Stomach (tissue), 9 donors: ENCODE results near the gene PPM1F. TPM values are rescaled to one million over a fixed set of nuclear protein-coding genes. Genes with fewer than 3 reads are reported as not detected.

ENCODE experiments used
- DNase-seq, 2 donors: peaks; one replicate each; pipeline versions ENCODE4 v3.0.0 to v3.0.0-alpha.2; 2013 to 2019
- H3K27ac ChIP-seq, 5 donors: fragments of 200-600 bp in 4 of 5; sonication (generic) in 4 of 5; one replicate each; pipeline ENCODE4 v1.5.1; 2013 to 2019; ENCODE audit warnings: mild to moderate bottlenecking in 1 of 5, moderate library complexity in 1 of 5
- H3K27me3 ChIP-seq, 3 donors: fragments of 200-600 bp; sonication (generic); one replicate each; pipeline ENCODE4 v1.5.1; 2017 to 2019; ENCODE audit warnings: mixed run types in 1 of 3
- H3K36me3 ChIP-seq, 4 donors: fragments of 200-600 bp; sonication (generic); 1 replicate in 3 of 4; 2 replicates in 1 of 4; pipeline ENCODE4 v1.5.1; 2016 to 2019
- H3K4me1 ChIP-seq, 4 donors: fragments of 200-600 bp; sonication (generic); one replicate each; pipeline ENCODE4 v1.5.1; 2016 to 2019
- H3K4me3 ChIP-seq, 4 donors: fragments of 200-600 bp; sonication (generic) in 3 of 4; one replicate each; pipeline ENCODE4 v1.5.1; 2016 to 2019; ENCODE audit warnings: mild to moderate bottlenecking in 1 of 4
- H3K9me3 ChIP-seq, 4 donors: fragments of 200-600 bp; sonication (generic); one replicate each; pipeline ENCODE4 v1.5.1; 2016 to 2019
- CTCF ChIP-seq, 7 experiments: fragments of 450-650 bp in 4 of 7; fragments of 200-600 bp in 3 of 7; sonication (generic) in 3 of 7; IDR thresholded peaks; one replicate each; pipeline ENCODE4 v1.5.1; 2016 to 2019; ENCODE audit warnings: antibody characterized with exemption in 7 of 7, control low read depth in 2 of 7, mild to moderate bottlenecking in 1 of 7
- EP300 ChIP-seq: sonication (generic); formaldehyde crosslinking; IDR thresholded peaks from one replicate; pipeline ENCODE4 v1.6.1; 2017; ENCODE audit warnings: antibody characterized with exemption
- POLR2A ChIP-seq, 4 donors: fragments of 450-650 bp; IDR thresholded peaks; one replicate each; pipeline ENCODE4 v1.6.1; 2016; ENCODE audit warnings: antibody characterized with exemption in 4 of 4, control low read depth in 2 of 4, mild to moderate bottlenecking in 1 of 4, moderate library complexity in 1 of 4
- POLR2AphosphoS5 ChIP-seq, 3 donors: sonication (generic); formaldehyde crosslinking; IDR thresholded peaks; one replicate each; pipeline ENCODE4 v1.6.1; 2016; ENCODE audit warnings: antibody characterized with exemption in 3 of 3
- WGBS, 5 donors: extraction: QIAGEN DNeasy Blood & Tissue Kit in 3 of 5; methylation state at CpG; one replicate each; pipeline versions ENCODE4 v1.1.5 to v1.1.7; 2013 to 2018; 5-methylcytosine and 5-hydroxymethylcytosine counted together
- intact Hi-C: fragments of 100-400 bp; cut with DNase I; formaldehyde crosslinking; loops from one replicate; pipeline ENCODE4 v1.15.1; 2023; ENCODE audit warnings: low total_unique reads
- polyA plus RNA-seq, 3 donors: library from polyadenylated mRNA; stranded (reverse); fragments of 200-250 nt; gene quantifications; one replicate each; pipeline ENCODE4 v1.2.3, GENCODE V29; 2013
- total RNA-seq, 5 donors: library from RNA; depleted of rRNA; stranded (reverse); fragments of >200 nt; gene quantifications; one replicate each; pipeline versions ENCODE4 v1.1.0 to v1.2.3, GENCODE V29; 2014 to 2016
- donor health status: healthy with polysubstance abuse.
- donor health status: Bipolar disorder and iron deficiency.
- donor health status: healthy.

PPM1F gene
- total and polyA plus RNA-seq, 8 donors, result 6.7 to 285 (median 16.8) TPM

DNA sequence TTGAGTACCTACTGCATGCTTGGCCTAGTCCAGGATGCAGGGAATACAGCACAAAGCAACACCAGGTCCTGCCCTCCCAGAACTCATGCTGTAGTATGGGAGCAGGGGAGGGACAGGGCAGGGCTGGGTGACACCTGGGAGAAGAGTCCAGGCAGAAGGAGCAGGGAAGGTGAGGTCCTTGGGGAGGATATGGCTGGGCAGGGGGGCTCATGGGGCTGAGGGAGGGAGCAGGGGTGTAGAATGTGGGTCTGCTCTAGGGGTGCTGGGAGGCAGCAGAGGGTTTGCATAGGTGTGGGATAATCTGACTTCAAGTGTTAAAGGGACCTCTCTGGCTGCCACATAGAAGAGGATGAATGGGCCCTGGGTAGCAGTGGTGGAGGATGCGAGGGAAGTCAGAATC lies 25.2 kb upstream of the PPM1F start:
- no peak for DNase-seq
- no peaks in the 10 kb centered on the region for H3K9me3 ChIP-seq
- H3K27ac ChIP-seq, result no peak overlapping the region
- H3K4me3 ChIP-seq, result no peak overlapping the region
- intact Hi-C loops, result no loop called here
- 89 to 94% (median 94%) methylated on average over 1 of the region's 1 CpG for WGBS, 5 donors
- H3K4me1 ChIP-seq, result peaks cover 8 to 30% (median 20%) of the 10 kb centered on the region in 4 donors
- TF ChIP-seq POLR2AphosphoS5 (IDR thresholded peaks at IDR 0.05) (no peak), CTCF (IDR thresholded peaks at IDR 0.05) (no peak), POLR2A (IDR thresholded peaks at IDR 0.05) (no peak), EP300 (no peak)
- peaks cover 22 to 49% (median 47%) of the 10 kb centered on the region in 4 donors for H3K36me3 ChIP-seq
- H3K27me3 ChIP-seq, result no peaks in the 10 kb centered on the region

DNA sequence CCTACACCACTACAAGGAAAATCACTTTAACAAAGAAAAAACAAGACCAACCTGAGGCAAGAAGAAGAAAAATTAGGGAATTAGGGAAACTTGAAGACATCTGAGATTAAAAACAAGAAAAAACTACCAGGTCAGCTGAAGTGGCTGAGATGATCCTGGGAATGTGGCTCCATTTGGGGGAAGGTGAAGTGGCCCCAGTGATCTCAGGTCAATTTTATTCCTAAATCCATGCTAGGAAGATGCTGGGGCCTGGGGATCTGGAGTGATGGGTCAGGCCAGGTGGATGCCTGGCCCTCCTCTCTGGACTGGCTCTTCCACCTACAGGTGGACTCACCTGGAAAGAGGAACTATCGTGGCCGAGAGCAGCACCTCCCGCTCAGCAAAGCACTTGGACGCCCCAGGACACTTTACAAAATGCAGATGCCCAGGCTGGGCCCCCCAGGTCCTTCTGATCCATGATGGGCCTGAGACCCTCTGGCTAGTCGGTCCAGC lies 23.3 kb upstream of the PPM1F start:
- no peak overlapping the region for H3K27ac ChIP-seq
- WGBS, 5 donors, result 91 to 98% (median 97%) methylated on average over 5 of the region's 5 CpGs
- intact Hi-C loops, result no loop called here
- peaks cover 33 to 68% (median 66%) of the 10 kb centered on the region in 4 donors for H3K36me3 ChIP-seq
- no peaks in the 10 kb centered on the region for H3K9me3 ChIP-seq
- peaks cover 0 to 16% (median 5%) of the 10 kb centered on the region in 4 donors for H3K4me1 ChIP-seq
- DNase-seq, result no peak
- no peaks in the 10 kb centered on the region for H3K27me3 ChIP-seq
- no peak overlapping the region for H3K4me3 ChIP-seq
- TF ChIP-seq POLR2A (IDR thresholded peaks at IDR 0.05) (no peak), CTCF (IDR thresholded peaks at IDR 0.05) (no peak), POLR2AphosphoS5 (IDR thresholded peaks at IDR 0.05) (no peak), EP300 (no peak)

DNA sequence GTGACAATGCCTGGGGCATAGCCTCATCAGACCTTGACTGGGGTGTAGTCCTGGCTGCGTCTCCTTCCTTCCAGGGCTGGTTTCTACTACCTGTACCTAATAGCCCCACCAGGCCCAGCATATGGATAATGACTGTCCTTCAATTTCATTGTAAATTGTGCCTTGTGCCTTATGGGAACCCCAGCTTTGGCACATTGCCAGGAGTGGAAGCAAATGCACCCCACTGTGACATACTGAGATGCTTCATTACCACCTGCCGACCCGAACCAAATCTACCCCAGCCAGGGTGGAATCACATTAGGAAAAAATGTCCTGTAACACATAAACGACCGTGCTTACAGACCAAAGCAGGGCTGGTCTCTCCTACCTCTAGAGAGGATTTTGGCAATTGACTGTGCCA lies 22.6 kb upstream of the PPM1F start:
- TF ChIP-seq POLR2AphosphoS5 (IDR thresholded peaks at IDR 0.05), result no peak
- H3K4me3 ChIP-seq, result no peak overlapping the region
- DNase-seq, result no peak
- WGBS, 5 donors, result 92 to 98% (median 93%) methylated on average over 5 of the region's 5 CpGs
- H3K4me1 ChIP-seq, result peaks cover 0 to 10% (median 1%) of the 10 kb centered on the region in 4 donors
- intact Hi-C loops, result no loop called here
- H3K27ac ChIP-seq, result no peak overlapping the region
- no peaks in the 10 kb centered on the region for H3K9me3 ChIP-seq
- H3K27me3 ChIP-seq, result no peaks in the 10 kb centered on the region
- peaks cover 40 to 74% (median 72%) of the 10 kb centered on the region in 4 donors for H3K36me3 ChIP-seq

- WGBS, 5 donors, result 89 to 93% (median 91%) methylated on average over 8 to 12 of the region's 12 CpGs
- peaks cover 51 to 82% (median 79%) of the 10 kb centered on the region in 4 donors for H3K36me3 ChIP-seq
- H3K27ac ChIP-seq, result no peak overlapping the region
- no peak overlapping the region for H3K4me3 ChIP-seq
- intact Hi-C loops, result no loop called here
- H3K4me1 ChIP-seq, result peaks cover 0 to 4% (median 0%) of the 10 kb centered on the region in 4 donors
- DNase-seq, result no peak
- TF ChIP-seq CTCF (IDR thresholded peaks at IDR 0.05), result no peak
- no peak for TF ChIP-seq EP300
- TF ChIP-seq POLR2A (IDR thresholded peaks at IDR 0.05), result no peak
- TF ChIP-seq POLR2AphosphoS5 (IDR thresholded peaks at IDR 0.05), result no peak
- H3K27me3 ChIP-seq, result no peaks in the 10 kb centered on the region
- no peaks in the 10 kb centered on the region for H3K9me3 ChIP-seq
These were observed 21.5 kb upstream of the PPM1F start for GRCh38 chr22:21974058-21974649.

GRCh38 chr22:21972806-21973205 lies 20.2 kb upstream of the PPM1F start:
- no peak for DNase-seq
- no peaks in the 10 kb centered on the region for H3K4me1 ChIP-seq
- H3K36me3 ChIP-seq, result peaks cover 64 to 85% (median 82%) of the 10 kb centered on the region in 4 donors
- H3K27ac ChIP-seq, result no peak overlapping the region
- no peaks in the 10 kb centered on the region for H3K27me3 ChIP-seq
- no peak for TF ChIP-seq CTCF (IDR thresholded peaks at IDR 0.05)
- TF ChIP-seq EP300, result no peak
- no peak for TF ChIP-seq POLR2A (IDR thresholded peaks at IDR 0.05)
- no peak for TF ChIP-seq POLR2AphosphoS5 (IDR thresholded peaks at IDR 0.05)
- no peaks in the 10 kb centered on the region for H3K9me3 ChIP-seq
- WGBS, 5 donors, result 74 to 95% (median 89%) methylated on average over 5 to 6 of the region's 6 CpGs
- no peak overlapping the region for H3K4me3 ChIP-seq
- intact Hi-C loops, result no loop called here
